ENCODE results near the gene RHEB.
"Not testable (repeated sequence)": the region's sequence is repeated elsewhere in the genome, so short reads cannot be mapped to it uniquely, and the experiment has no call there.

Gene RHEB

DNA sequence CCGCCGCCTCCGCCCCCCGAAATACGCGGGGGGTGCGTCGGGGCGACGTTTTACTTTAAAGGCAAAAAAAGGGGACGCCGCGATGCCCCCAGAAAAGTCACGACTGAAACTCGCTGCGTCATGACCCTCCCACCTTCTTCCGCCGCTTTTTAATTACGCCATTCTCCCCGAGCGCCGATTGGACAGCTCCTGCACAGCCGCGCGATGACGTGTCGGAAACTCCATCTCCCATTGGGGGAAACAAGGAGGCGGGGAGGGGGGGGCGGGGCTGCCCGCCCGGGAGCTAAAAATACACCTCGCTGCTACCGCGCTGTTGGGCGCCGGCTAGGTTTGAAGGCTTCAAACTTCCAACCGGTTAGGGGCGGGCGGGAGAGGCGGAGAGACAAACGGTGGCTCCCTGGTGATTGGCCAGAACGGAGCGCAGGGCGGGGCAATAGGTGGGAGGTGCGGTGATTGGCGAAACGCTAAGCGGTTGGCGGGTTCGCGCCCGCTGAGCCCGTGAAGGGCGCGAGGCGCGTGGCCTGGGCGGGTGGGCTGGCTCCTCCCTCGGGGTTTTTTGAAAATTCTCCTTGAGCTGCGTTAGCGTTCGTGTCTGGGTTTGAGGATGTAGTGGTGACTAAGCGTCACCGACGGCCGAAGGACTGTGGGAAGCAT, at the start of gene RHEB:
Gene RHEB (minus strand): TSS at position 131 of the 654 bp plus-strand sequence. CDS start 384 bp downstream, outside the sequence.
- peak; percentile 99 for DNase-seq

DNA sequence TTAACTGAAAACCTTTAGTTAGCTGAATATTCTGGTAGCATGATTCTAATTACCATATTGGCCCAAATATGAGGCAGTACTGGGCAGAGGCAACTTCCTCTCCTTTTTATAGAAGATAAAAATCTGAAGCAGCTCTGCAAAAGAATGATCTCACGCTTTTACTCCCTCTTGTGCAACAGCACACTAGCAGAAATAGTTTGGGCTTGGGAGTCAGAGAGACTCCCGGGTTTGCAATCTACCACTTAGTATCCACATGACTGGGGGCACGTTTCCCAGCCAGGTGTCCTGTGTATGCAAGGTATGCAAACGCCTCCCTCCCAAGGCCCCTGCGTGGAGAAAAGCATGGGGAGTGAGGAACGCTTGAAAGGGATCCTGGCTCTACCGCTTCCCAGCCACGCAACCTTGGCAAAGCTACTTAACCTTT, 47.2 kb upstream of the RHEB start:
- DNase-seq = peak; percentile 88

GRCh38 chr7:151565541-151565940, 45.8 kb upstream of the RHEB start:
- DNase-seq = no peak

DNA sequence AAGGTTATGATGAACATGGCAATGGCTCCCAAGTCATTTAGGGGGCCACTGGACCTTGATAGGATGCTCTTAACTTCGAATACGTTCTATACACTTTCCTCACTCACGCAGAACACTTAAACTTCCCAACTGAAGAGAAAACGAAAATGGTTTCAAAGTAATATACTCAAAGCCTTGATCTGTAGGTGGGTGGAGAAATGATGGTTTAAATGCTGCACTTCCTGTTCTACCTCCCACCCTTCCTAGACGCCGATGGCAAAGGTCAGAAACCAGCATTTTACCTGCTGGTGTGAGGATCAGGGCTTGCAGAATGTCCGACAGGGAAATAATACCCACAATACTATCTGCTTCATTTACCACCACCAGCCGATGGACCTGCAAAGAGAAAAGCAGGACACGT, 40.5 kb upstream of the RHEB start:
- no peak for DNase-seq

DNA sequence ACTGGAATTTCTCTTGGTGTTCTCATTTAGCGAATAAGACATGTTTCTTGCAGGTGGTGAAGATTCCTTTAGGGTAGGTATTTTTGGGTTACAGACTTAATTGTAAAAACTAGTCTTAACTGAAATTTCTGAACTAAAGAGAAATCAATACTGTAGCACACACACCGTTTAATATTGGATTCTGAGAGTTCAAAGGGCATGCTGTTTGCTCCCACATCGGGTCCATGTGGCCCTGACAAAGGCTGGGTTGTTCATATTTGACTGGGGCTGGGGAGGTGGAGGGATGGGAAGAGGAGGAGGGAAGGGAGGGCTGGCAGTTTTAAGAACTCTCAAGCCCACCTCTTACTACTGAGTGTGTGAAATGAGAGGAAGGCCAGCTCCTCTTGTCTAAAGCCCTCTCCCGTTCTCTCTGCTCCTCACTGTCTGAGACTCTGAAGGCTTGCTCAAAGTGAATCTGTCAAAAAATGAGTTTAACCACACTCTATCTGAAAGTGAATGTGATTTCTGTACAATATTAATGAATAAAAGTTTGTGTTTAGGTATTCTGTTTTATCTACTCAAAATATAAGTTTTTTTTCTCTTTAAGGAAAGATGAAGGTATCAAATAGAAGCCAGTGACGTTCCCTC, 40.0 kb upstream of the RHEB start:
- no peak for DNase-seq

DNA sequence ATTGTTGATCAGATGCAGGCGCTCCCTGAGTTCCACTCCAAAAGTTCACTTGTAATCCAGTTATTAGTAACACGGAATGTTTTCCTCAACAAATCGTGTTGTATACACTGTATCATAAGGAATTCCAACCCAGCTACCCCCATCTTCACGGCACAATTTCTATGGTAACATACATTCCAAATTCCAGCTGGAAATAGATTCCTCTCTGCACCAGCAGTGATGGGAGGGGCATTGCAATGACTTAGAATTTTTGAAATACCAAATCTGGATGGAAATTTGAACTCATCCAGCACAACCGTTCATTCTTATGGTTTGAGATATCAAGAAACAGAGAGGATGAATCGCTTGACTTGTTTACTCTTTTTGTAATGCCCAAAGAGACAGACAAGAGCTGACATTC, 38.9 kb upstream of the RHEB start:
- DNase-seq = no peak

- DNase-seq = no peak
Measured at GRCh38 chr7:151556592-151556991, 36.9 kb upstream of the RHEB start.

GRCh38 chr7:151553356-151553755, 33.7 kb upstream of the RHEB start:
- DNase-seq = no peak

- peak; percentile 58 for DNase-seq
Measured at GRCh38 chr7:151552352-151553028, 32.8 kb upstream of the RHEB start.

GRCh38 chr7:151551820-151552219, 32.1 kb upstream of the RHEB start:
- DNase-seq = peak; percentile 59

DNA sequence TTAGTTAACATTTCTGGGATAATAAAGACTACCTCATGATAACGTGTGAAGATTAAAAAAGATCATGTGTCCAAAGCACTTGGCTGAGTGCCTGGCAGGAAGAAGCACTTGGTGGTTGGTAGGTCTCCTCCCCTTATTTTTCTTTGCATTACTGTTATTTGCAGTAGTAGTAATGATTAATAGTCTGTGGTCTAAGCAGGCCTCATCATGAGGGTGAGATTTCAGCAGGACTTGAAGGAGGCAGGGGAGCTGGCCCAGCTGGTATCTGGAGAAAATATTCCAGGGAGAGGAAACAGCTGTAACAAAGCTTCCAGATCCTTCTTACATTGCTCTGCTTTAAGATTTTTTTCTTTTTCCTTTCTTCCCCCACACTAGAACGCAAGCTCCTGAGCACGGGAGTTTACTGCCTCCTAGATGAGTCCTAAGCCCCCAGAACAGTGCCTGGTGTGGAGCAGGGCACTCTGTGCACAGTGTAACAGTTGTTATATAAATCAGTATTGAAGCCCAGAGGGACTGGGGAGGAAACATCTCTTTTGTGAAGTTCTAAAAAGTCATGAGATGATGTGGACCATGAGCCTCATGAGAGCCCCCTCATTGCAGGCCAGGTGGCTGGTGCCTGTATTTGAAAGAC, 31.1 kb upstream of the RHEB start:
- no peak for DNase-seq

- no peak for DNase-seq
Measured at GRCh38 chr7:151549644-151550043, 29.9 kb upstream of the RHEB start.

DNA sequence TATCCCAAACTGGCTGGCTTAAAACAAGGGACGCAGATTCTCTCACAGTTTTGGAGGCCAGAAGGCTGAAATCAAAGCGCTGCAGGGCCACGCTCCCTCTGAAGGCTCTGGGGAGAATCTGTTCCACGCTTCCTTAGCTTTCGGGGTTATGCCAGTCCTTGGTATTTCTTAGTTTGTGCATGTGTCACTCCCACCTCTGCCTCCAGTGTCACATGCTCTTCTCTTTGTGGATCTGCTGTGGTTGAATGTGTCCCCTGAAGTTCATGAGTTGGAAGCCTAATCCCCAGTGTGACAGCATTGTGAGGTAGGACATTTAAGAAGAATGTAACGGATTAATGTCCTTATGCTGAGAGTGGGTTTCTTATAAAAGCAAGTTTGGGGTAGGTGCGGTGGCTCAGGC, 29.4 kb upstream of the RHEB start:
- DNase-seq = no peak

DNA sequence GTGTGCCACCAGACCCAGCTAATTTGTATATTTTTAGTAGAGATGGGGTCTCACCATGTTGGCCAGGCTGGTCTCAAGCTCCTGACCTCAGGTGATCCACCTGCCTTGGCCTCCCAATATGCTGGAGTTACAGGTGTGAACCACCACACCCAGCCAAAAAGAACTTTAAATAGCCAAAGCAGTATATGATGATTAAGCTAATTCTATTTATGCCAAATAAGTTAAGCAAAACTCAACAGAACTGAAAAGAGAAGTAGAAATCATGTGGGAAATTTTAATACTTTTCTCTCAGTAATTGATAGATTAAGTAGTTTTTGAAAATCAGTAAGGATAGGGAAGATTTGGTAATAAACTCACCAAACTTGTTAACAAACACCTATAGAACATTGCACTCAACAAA, 24.5 kb upstream of the RHEB start:
- DNase-seq = no peak

GRCh38 chr7:151542606-151543130, 23.0 kb upstream of the RHEB start:
- no peak for DNase-seq

GRCh38 chr7:151541709-151542499, 22.2 kb upstream of the RHEB start:
- DNase-seq = no peak

DNA sequence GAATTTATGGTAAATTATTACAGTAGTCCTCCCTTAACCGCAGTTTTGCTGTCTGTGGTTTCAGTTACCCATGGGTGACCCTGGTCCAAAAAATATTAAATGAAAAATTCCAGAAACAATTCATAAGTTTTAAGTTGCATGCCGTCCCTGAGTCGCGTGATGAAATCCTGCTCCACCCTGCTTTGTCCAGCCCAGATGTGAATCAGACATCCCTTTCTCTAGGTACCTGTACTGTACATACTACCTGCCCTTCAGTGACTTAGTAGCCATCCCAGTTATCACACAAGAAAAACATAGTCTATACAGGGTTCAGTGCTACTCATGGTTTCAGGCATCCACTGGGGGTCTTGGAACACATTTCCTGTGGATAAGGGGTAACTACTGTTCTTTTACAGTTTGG, 20.5 kb upstream of the RHEB start:
- DNase-seq = no peak

GRCh38 chr7:151539088-151539671, 19.5 kb upstream of the RHEB start:
- peak; percentile 83 for DNase-seq

- DNase-seq = no peak
Measured at GRCh38 chr7:151537818-151538561, 18.3 kb upstream of the RHEB start.

DNA sequence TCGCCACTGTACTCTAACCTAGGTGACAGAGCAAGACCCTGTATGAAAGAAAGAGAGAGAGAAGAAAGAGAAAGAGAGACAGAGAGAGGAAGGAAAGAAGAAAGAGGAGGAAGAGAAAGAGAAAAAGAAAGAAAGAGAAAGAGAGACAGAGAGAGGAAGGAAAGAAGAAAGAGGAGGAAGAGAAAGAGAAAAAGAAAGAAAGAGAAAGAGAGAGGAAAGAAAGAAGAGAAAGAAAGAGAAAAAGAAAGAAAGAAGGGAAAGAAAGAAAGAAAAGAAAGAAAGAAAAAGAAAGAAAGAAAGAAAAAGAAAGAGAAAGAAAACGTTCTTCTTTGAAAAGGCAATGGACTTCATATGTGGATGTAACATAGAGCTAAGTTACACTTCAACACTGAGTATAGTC, 16.5 kb upstream of the RHEB start:
- DNase-seq = not testable (repeated sequence)

DNA sequence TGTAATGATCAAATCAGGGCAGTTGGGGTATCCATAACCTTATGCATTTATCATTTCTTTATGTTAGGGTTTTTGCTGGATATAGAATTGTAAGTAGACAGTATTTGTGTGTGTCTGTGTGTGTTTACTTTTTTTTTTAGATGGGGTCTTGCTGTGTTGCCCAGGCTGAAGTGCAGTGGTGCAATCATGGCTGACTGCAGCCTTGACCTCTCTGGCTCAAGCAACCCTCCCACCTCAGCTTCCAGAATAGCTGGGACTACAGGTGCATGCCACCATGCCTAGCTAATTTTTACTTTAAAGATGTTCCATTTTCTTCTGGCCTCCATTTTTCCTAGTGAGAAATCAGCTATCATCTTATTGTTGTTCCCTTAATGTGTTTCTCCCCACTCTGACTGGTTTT, 10.1 kb upstream of the RHEB start:
- DNase-seq = no peak

DNA sequence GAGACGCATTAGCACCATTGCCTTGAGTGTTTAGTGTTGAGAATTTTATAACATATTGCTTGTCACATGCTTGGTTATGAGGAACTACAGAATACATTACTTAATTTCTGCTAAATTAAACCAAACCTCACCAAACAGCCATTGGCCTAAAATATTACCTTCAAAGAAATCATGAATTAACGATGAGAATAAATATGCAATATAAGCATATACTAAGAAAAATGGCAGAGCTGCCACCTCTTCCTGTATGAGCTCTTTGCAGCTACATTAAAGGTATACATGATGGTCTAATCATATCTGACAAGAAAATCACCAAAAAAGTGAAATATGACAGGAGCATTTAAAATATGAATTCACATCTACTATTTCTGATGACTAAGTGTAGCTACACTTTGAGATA, 5.2 kb upstream of the RHEB start:
- DNase-seq = no peak
